Fibroblast of peridontal ligament (primary cell): Measurements from ENCODE around the gene MEIS3.

ENCODE experiments used
- DNase-seq: peaks from one replicate; pipeline ENCODE4 v3.0.0-alpha.2; 2010; ENCODE audit errors: extremely low read depth

The MEIS3 gene

GRCh38 chr19:47358936-47359335 lies 60.4 kb downstream of the MEIS3 start:
- DNase-seq, result no peak

DNA sequence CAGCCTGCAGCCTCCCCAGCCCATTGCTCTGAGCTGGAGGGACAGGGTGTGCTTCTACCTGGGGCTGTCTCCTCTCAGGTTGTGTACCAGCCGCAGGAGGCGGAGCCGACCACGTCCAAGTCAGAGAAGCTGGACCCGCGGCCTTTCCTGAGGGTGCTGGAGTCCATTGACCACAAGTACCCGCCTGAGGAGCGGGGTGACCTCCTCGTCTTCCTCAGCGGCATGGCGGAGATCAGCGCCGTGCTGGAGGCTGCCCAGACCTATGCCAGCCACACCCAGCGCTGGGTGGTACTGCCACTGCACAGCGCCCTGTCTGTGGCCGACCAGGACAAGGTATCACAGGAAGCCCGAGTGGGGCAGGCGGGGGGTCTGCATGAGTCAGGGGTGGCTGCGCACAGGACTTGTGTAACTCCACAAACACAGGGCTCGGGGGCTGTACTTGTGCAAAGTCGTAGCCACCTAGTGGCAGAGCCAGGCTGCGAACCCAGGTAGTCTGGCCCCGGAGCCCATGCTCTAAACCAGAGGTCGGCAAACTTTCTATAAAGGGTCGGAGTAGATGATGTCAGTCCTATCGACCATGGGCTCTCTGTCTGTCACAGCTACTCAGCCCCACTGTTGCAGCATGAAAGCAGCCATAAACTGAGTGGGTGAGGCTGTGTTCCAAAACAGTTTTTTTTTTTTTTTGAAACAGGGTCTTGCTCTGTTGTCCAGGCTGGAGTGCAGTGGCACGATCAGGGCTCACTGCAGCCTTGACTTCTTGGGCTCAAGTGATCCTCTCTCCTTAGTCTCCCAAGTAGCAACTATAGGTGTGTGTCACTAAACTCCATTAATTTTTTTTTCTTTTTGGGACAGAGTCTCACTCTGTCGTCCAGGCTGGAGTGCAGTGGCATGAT lies 61.3 kb downstream of the MEIS3 start:
- DNase-seq, result no peak

GRCh38 chr19:47356900-47357299 lies 62.4 kb downstream of the MEIS3 start:
- DNase-seq, result no peak

DNA sequence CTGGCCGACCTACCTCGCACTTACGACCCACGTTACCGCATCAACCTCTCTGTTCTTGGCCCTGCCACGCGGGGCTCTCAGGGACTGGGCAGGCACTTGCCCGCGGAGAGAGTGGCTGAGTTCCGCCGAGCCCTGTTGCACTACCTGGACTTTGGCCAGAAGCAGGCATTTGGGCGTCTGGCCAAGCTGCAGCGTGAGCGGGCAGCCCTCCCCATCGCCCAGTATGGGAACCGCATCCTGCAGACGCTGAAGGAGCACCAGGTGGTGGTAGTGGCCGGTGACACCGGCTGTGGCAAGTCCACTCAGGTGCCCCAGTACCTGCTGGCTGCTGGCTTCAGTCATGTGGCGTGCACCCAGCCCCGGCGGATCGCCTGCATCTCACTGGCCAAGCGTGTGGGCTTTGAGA lies 66.0 kb downstream of the MEIS3 start:
- DNase-seq, result no peak
